Hippocampal formation (tissue), 2 donors: ENCODE measurements around the gene STX17.
"Not testable (repeated sequence)": the region's sequence is repeated elsewhere in the genome, so short reads cannot be mapped to it uniquely, and the experiment has no call there.

Experiments used
- DNase-seq, 2 donors: peaks; one replicate each; lab custom pipeline; 2025; lab: John Stamatoyannopoulos, UW

STX17 gene

DNA sequence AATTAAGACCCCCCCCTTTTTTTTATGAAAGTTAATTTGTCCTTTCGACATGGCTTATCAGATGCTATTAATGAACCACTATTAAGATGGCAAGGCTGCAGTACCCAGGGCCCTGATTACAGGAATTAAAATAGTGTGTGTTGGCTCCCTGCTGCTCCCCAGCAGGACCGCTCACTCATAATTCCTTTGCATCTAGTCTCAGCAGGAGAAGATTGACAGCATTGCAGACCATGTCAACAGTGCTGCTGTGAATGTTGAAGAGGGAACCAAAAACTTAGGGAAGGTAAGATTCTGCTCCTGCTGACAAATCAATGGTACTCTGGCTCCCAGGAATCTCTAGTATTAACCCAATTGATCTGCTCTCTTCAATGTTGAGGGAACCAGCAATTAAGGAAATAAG lies 61.0 kb downstream of the STX17 start:
- no peak for DNase-seq

- no peak for DNase-seq
These were observed 64.0 kb downstream of the STX17 start for GRCh38 chr9:99970481-99970880.

- DNase-seq = no peak
These were observed 65.0 kb downstream of the STX17 start for GRCh38 chr9:99971410-99971809.

- DNase-seq = no peak
These were observed 67.0 kb downstream of the STX17 start for GRCh38 chr9:99973455-99973854.

- DNase-seq = no peak
These were observed 70.8 kb downstream of the STX17 start for GRCh38 chr9:99977033-99977792.

DNA sequence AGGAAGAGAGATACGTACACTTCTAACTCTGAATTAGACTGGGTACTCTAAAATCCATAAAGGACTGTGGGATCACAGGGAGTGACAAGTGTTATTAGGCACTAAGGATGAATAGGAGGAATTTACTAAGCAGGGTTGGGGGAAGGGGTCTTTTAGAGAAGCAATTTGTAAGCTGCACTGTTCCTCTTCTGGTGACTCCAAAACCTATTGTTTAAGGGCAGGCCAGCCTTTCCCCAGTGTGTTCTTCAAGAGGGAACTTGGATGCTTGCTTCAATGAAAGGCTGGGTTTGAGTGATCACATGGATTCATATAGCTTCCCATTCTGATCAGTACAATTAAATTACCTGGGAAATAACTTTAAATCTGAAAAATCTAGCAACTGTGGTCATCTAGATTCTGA lies 71.8 kb downstream of the STX17 start:
- DNase-seq = no peak

- no peak for DNase-seq
These were observed 74.1 kb downstream of the STX17 start for GRCh38 chr9:99980598-99980997.

DNA sequence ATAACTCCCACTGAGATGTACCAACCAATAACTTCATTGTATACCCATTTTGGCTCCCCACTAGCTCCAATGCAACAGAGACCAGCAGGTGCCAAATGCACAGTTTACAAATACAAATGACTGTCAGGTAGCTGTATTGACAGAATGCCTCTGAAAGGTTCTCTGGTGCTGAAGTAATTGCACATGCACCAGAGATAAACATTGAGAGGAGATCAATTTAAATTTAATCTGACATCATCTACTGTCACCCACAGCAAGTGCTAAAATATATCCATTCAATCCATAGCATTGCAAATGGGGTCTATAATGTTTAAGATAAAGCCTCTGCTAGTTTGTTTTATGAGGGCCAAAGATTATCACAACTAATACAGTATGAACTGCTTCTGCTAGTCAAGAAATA lies 80.2 kb downstream of the STX17 start:
- no peak for DNase-seq

GRCh38 chr9:99990508-99990907 lies 84.1 kb downstream of the STX17 start:
- DNase-seq = not testable (repeated sequence)

DNA sequence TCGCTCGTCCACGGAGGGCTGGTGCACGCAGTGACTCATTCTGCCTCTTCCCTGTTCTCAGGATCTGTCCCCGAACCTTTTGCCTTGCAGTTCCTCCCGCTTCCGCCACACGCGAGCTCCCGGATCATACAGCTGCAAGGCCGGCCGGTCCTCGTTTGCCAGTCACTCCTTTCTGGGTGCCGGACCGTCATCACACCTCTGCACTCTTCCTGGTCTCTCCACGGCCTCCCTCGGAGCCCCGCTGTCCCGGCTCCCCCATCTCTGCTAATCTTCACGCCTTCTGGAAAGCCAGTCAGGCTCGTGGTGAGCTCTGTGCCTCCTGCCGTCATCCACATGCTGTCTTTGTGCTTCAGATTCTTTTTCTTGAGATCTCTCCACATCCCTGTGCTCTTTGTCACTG lies 91.8 kb downstream of the STX17 start:
- no peak for DNase-seq

DNA sequence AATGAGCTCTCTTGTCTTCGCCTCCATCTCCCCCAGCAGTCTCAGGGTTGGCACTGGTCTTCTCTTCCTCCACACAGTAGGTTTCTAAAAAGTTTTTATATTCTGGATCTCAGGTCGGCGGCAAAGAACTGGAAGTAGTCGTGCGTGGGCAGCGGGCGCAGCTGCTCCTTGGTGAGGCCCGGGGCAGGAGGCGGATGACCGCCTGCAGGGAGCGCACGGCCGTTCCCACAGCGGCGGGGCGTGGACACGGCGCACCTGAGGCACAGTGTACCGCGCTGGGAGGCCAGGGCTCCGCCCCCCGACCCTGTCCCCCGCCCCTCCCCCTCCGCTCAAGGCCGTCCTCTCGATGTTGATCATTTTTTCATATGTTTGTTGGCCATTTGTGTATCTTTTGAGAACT lies 92.4 kb downstream of the STX17 start:
- DNase-seq = no peak

DNA sequence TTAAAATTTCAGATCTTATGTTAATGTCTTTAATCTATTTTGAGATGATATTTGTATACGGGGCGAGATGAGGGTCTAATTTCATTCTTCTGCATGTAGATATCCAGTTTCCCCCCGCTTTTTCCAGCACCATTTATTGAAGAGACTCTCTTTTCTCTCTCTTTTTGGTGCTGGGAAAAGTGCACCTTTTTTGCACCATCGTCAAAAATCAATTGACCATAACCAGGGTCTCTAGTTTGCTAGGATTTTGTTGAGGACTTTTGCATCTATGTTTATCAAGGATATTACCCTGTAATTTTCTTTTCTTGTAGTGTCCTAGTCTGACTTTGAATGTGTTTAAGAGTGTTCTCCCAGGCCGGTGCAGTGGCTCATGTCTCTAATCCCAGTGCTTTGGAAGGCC lies 93.3 kb downstream of the STX17 start:
- DNase-seq = no peak

DNA sequence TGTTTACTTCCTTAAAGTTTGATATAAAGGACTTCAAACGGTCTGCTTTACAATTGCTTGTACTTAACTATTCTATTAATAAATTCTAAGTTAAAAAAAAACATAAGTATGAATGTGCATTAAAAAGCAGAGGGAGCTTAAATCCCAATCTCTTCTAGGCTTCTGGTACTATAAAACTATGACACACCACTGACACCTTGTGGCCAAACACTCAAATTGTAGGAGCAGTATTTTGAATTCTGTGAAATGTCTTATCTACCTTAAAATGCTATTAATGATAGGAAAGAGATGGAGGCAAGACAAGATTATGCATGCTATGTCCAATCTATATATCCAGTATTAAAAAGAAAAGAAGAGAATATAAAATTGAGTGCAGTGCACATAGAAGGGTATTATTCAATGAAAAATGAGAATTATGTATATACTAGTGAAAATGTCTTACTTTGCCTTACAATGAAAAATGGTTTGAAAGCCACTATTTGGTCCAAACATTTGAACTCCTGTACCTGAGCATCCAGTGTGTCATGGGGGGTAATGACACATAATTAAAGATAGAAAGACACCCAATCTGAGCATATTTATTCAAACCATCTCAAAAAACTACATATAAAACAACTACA lies 104.7 kb downstream of the STX17 start:
- no peak for DNase-seq

- DNase-seq = no peak
These were observed 105.8 kb downstream of the STX17 start for GRCh38 chr9:100012279-100012678.

DNA sequence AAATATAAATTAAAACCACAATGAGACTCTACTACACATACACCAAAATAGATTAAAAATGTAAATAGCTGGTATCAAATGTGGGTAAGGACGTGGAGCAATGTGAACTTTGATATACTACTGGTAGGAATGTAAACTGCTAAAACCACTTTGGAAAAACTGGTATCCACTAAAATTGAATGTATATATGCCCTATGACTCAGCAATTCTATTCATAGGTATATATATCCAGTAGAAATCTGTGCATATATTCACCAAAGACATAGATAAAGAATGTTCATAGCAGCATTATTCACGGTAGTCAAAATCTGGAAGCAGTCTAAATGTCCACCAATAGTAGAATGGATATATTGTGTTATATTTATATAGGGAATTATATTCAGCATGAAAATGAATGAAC lies 107.1 kb downstream of the STX17 start:
- no peak for DNase-seq

DNA sequence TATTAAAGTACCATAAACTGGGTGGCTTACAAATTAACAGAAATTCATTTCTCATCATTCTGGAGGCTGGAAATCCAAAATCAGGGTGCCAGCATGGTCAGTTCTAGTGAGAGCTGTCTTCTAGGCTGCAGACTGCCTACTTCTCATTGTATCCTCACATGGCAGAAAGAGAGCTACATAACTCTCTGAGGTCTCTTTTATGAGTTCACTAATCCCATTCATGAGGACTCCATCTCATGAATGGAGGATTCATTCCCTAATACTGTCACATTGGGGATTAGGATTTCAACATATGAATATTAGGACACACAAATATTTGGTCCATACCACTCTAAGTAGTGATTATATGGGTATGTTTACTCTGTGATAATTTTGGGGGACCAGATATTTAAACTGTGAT lies 108.4 kb downstream of the STX17 start:
- no peak for DNase-seq

DNA sequence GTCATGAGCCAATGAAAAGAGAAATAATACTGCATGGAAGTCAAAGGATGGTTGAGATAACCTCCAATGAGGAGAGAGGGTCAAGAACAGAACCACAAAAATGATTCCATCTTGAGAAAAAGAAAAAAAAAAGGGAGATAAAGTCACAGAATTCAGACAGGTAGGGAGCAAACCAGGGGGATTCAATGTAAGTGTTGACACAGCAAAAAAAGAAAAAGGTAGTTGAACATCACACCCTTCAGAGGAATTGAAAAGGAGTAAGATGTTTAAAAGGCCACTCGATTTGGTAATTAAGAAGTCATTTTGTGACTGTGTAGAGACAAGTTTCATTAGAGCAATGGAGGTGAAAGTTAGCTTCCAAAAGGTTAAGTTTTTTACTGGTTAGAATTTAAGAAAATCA lies 113.1 kb downstream of the STX17 start:
- DNase-seq = no peak
